GOT3 (cell line): ENCODE measurements around the gene SLC28A1.

Experiments
- DNase-seq: peaks from one replicate; lab custom pipeline; 2025; ENCODE audit warnings: mixed read lengths; lab: John Stamatoyannopoulos, UW

SLC28A1 gene

DNA sequence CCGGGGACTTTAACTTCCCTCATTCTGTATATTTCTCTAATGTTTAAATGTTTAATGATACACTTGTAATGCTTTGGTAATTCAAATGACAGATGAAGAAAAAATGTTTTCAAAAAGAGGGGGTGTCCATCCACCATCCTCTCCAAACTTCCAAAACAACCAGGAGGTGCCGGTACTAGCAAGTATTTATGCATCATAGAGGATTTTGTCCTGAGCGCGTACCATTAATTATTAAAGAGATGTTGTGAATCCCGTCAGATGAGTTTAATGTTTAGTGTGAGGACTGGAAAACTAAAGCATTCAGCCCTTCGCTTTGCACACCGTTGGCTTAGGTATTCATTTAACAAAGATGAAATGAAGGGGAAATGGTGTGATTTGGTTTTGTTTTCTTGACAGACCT, 1.3 kb downstream of the SLC28A1 start:
- DNase-seq = no peak

DNA sequence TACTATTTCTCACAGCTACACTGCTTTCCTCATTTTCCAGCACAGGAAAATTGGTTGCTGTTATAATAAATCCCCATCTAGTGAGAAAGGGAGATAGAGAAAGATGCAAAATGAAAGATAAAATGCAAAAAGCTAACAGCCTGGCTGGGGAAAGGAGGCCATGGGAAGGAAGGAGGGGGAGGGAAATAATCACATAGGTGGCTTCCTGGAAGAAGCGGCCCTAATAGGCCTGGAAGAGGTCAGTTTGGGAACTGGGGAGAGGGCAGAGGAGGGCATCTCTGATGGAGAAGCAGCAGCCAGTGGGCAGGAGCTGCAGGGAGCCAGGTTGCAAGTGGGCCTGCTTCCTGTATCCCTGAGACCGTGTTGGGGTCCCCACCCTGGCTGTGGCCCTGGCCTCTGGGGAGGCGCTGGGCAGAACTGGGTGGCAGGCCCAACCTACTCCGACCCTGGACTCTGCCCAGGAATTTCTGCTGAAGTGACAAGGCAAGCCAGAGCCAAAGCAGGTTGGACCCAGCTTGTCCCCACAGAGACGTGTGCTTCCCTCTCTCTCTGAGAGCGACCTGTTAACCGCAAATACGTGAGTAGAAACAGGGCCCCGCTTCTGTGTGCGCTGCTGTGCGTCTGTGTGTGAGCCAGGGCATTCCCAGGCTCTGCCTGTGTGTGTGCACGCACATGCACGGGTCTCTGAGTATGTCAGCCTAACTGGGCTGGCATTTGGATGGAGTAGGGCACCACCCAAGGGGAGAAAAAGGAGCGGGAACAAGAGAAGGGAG, 1.9 kb downstream of the SLC28A1 start:
- no peak for DNase-seq

DNA sequence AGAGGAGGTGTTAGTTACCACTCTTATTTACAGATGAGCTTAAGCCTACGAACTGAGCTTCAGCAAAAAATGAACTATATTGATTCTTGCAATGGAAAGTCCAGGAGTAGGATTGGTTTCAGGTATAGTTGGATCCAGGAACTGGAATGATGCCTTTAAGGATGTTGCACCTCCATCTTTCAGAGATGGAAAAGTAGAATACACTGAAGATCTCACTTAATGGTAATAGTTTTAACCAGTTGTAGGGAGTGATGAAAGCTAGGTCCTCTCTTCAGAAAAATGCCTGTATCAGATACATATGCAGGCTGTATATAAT, 2.5 kb downstream of the SLC28A1 start:
- DNase-seq = no peak

DNA sequence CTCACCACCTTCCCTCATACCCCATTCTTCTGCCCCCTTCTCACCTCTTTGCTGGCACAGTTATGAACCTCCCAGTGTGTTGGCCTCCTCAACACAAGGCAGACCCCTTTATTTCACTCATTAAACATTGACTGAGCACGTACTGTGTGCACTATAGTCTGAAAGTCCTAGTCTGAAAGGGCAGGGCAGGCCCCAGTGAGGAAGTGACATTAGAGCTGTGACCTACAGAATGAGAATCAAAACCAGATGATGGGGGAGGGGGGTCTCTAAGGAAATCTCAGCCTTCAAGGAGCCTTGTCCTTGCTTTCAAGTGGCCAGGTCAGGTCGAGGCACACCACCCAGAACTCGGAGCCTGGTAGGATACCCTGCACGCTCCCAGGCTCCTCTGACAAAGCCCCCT, 3.5 kb downstream of the SLC28A1 start:
- DNase-seq = no peak

DNA sequence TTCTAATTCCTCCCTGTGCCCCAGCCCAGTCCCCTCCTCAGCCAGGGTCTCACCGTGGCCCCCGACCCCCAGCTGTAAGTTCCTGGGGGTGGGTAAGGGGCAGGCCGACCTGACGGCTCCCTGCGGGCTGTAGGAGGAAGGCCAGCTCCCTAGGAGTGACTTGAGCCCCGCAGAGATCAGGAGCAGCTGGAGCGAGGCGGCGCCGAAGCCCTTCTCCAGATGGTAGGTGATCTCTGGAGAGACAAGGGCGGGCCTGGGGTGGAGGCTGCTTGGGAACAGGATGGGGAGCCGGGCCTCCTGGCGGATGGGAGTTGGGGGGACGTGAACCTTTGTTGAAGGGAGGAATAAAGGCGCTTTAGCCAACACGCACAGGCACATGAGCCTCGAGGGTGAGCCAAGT, 4.2 kb downstream of the SLC28A1 start:
- DNase-seq = no peak

DNA sequence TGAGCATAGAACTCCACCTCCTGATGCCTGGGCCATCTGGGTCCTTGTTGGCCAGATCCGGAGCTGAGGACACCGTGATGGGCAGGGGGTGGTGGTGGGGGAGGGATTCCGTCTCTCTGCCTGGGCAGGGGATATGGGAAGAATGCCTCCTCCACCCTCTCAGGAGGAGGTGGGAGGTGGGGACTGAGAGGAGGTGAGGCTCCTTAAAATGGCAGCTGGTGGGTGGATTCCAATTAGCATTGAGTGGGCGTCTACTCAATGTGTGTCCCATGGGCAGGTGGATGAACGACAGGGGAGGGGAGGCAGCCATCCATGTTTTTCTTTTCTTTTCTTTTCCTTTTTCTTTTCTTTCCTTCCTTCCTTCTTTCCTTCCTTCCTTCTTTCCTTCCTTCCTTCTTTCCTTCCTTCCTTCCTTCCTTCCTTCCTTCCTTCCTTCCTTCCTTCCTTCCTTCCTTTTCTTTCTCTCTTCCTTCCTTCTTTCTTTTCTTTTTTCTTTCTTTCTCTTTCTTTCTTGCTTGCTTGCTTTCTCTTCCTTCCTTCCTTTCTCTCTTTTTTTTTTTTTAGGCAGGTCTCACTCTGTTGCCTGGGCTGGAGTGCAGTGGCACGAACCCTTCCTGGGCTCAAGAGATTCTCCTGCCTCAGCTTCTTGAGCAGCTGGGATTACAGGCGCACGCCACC, 5.0 kb downstream of the SLC28A1 start:
- no peak for DNase-seq

DNA sequence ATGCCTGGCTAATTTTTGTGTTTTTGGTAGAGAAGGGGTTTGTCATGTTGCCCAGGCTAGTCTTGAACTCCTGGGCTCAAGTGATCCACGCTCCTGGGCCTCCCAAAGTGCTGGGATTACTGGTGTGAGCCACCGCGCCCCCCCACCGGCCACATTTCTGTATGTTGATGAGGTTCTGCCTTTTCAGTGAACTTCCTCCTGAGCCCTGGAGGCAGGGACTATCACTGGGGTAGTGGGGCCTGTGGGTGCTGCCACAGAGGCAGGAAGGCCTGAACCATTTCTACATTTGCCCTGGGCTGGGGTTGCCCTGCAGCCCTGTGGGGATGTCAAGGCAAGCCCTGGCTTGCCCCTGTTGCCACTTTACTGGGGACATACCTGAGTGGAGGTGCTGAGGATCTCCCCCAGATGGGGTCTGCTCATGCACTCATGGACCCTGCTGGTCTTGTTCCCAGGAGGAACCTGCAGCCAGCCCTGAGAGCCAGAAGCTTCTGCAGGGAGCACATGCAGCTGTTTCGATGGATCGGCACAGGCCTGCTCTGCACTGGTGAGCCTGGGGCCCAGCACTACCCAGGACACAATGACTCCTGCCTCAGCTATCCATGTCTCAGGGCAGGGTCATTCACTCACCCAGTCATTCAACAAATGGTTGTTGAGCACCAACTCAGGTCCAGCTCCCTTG, 5.7 kb downstream of the SLC28A1 start:
- no peak for DNase-seq

DNA sequence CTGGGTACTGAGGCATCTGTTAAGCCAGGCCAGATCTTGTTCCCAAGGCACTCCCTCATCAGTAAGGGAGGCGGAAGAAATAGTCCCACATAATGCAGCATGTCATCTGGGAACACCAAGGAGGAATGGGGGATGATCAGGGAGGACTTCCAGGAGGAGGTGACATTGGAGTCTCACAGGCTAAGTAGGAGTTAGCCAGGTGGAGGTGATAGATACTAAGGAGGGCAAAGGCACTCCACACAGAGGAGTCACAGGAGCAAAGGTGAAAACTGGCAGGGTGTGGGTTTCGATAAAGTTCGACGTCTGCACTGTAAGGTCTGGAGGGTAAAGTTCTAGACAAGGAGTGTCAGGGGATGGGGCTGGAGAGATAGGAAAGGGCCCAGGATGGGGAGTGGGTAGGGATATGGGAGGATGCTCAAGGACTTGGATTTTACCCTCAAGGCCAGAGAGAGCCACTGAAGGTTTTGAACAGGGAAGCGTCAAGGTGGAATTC, 6.3 kb downstream of the SLC28A1 start:
- no peak for DNase-seq

DNA sequence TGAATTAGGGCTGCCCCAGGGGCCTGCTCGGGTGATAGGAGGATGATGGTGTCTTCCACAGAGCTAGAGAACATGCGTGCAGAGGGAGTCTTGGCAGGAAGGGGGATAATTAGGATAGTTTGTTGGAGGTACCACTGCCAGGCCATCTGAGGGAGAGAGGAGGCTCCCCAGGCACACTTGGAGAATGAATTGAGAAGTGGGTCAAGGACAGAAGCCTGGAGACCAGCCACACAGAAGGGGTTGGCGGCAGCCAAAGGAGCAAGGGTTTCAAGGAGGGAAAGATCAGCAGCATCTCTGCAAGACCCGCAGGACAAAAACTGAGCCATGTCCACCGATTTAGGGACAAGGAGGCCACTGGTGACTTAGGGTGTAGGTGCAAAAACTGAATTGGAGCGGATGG, 6.9 kb downstream of the SLC28A1 start:
- DNase-seq = no peak

DNA sequence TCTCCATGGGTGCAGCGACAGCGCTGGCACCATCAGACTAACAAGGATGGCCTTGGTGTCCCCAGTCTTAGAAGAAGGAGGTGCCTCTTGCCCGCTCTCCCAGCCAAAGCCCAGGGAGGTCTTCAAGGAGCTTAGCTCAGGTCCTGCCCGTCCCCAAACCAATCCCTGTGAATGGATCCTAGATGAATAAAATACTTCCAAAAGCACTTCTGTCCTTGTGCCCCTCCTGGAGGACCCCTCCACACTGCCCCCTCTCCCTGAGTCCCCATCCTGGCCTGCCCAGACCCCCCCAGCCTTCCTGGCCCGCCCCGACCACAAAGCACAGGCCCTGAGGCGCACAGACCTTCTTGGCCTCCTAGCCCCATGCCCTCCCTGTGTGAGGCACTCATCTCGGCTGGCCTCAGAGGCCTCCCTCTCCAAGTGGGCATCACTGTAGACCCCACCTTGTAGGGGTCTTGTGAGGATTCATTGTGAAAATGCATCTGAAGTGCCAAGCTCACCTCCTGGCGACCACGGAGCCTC, 8.4 kb downstream of the SLC28A1 start:
- no peak for DNase-seq

DNA sequence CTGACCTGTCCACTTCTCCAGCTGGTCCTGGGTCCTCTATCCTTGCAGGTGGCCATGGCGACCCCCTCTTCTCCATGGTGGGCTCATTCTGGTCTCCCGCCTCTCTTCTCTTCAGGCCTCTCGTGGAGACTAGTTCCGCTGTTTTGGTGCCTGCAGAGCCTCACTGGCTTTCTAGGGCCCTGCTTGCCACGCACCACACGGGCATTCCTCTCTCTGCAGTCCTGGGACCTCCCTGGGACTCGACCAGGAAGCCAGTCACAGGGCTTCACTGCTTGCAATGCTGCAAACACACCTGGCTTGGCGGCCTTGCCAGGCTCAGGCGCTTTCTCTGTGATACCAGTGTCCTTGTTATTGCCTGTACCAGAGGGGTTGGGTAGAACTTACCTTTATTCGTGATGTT, 9.1 kb downstream of the SLC28A1 start:
- no peak for DNase-seq

DNA sequence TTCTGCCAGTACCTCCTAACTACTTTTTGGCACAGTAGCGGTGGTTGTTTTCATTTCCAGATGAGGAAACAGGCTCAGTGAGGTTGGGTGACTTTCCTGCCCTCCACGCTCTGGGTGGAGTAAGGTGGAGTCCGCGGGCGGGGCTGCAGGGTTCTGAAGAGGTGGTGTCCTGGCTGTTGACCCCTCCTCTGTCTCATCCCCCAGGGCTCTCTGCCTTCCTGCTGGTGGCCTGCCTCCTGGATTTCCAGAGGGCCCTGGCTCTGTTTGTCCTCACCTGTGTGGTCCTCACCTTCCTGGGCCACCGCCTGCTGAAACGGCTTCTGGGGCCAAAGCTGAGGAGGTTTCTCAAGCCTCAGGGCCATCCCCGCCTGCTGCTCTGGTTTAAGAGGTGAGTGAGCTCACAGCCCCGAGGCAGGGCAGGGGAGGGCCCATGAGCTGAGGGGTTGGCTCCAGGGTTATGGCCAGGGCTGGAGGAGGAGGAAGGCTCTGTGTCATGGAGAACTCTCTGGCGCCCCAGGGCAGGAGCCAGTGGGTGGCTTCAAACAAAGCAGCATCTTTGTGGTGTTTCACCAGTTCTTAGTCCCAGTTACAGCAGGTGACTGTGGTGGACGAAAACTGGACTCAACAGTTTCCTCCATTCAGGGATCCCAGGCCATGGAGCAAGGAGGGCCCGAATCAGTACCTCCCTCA, 10.4 kb downstream of the SLC28A1 start:
- DNase-seq = no peak

DNA sequence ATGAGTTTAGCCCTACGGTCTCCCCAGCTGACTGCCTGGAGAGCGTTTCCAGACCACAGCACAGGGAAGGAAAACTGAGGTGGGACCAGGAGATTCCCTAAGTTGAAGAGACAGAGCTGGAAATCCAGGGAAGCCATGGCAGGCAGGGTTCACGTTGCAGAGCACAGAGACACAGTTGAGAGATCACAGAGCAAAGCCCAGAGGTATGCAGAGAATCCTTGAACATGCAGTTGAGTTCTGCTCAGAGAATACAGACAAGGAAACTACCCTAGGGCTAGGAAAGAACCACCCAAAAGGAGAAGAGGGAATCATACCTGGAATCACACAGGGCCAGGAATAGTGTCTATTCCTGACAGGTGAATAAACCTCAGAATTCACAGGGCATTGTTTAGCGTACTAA, 14.3 kb downstream of the SLC28A1 start:
- DNase-seq = no peak

DNA sequence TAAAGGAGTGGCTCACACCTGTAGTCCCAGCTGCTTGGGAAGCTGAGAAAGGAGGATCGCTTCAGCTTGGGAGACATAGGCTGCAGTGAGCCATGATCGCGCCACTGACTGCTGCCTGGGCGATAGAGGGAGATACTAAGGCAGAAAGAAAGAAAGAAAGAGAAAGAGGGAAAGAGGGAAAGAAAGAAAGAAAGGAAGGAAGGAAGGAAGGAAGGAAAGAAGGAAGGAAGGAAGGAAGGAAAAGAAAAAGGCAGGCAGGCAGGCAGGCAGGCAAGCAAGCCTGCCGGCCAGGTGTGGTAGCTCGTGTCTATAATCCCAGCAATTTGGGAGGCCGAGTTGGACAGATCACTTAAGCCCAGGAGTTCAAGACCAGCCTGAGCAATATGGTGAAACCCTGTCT, 15.3 kb downstream of the SLC28A1 start:
- DNase-seq = no peak

DNA sequence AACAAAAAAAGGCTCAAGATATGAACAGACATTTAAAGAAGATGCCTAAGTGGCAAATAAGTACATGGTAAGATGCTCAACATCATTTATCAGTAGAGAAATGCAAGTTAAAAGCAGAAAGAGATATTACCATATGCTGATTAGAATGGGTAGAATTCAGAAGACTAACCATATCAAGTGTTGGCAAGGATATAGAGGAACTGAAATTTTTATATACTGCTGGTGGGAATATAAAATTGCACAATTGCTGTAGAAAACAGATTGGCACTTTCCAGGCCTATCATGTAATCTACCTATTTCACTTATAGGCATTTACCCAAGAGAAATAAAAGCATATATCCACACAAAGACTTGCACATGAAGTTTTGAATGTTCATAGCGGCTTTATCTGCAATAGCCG, 17.1 kb downstream of the SLC28A1 start:
- no peak for DNase-seq

DNA sequence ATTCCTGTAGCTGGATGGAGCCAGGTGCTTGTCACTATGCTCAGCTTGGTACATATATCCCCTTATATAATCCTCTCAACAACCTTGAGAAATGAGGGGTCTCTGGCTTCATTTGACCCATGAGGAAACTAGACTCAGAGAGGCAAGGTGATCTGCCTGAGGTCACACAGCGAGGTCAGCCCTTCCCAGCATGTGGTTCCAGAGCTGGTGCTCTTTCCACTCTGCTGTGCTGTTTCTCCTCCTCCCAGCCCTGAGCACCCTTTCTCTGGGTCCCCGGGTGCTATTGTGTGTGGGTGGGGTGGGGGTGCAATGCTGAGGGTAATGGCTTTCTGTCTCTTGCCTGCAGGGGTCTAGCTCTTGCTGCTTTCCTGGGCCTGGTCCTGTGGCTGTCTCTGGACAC, 19.3 kb downstream of the SLC28A1 start:
- no peak for DNase-seq

DNA sequence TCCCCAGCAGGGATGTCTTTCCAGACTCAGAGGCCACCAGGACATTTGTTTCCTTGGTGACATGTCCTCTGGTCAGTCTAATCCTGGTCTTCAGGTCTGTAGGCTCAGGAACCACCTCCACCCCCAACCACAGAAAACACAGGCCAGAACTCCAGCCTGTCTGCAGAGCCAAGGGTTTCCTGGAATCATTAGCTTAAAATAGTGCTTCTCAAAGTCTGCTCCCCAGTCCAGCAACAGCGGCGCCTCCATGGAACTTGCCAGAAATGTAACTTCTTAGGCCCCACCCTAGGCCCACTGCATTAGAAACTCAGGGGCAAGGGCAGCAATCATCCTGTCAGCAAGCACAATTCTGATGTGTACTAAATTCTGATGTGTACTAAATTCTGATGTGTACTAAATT, 20.0 kb downstream of the SLC28A1 start:
- no peak for DNase-seq

DNA sequence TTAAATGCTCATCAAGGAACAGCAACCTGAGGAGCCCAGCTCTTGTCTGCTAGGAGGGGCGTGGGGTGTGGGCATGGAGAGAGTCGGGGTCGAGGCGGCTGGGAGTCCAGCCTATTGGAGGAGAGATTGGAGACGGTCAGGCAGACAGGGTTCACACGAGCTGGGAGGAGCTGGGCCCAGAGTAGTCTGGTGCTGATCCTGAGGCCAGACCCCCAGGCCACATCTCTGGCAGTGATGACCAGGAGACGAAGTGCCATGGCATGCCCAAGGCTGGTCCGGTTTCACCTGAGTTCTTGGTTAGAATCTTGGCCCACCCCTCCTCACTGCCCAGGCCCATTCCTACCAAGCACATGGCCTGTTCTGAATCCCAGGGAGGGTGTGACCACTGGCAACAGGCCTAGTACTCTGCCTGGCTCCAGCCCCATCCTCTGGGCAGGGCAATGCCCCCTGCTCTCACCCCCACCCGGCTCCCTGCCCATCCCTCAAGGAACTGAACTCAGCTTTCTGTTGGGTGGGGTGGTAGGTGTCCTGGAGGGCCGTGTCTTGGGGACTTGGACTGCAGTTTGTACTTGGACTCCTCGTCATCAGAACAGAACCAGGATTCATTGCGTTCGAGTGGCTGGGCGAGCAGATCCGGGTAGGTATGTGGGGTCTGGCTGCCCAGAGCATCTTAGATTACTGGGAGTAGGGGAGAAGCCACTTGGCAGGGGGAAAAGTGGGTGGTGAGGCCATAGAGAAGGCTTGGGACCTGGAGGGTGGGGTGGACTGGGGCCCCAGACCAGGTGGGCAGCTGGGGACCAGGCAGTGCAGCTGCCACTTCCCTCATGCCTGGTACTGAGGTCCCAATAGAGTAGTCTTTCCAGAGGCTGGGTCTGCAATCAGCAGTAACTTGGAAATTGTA, 20.8 kb downstream of the SLC28A1 start:
- no peak for DNase-seq

DNA sequence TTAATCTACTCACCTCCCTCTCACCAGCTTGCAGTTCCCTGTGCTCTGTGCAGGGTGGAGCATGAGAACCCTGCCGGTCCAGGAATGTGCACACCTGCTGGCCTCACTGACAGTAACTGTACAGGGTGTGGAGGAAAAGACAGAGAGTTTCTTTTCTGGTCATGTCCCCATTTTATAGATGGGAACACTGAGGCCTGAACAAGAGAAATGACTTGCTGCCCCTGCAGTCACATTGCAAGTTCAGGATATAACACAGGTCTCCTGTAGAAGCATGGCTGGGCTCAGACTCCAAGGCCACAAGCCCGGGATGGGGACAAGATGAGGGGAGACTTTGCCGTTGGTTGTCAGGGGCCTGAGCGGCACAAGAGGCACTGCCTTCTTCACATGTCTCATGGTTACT, 23.3 kb downstream of the SLC28A1 start:
- DNase-seq = no peak

DNA sequence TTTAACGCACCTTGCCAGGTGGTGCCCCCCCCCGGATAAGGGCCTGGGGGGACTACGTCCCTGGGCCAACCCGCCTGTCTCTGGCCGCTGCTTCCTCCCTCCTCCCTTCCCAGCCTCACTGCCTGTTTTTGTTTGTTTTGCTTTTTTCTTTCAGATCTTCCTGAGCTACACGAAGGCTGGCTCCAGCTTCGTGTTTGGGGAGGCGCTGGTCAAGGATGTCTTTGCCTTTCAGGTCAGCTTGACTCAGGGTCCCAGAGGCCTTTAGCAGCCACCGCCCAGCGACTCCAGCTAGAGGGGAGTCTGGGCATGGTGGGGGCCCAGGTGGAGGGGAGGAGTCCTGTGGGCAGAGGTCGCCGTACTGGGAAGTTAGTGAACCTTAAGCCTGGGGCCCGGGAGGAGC, 24.1 kb downstream of the SLC28A1 start:
- DNase-seq = no peak

DNA sequence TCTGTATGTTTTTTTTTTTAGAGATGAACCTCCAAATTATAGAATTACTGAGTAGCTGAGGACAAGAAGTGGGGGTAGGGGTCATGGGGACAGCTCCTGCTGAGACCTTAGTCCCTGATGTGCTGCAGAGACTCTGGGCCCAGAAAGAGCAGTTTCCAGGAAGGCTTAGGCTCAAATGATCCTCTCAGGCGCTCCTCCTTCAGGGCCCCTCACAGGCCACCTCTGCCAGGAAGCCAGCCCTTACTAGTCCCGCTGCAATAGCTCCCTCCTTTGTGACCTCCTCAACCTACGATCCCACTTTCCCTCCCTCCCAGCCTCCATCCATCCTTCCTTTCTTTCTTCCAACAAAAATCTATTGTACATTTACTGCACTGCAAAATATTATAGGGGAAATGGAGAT, 24.6 kb downstream of the SLC28A1 start:
- DNase-seq = no peak
